Ovary (tissue), 9 donors: ENCODE results near the gene PCBP3. TPM values are rescaled to one million over a fixed set of nuclear protein-coding genes. Genes with fewer than 3 reads are reported as not detected.
A peak's percentile ranks its signal among the peaks of the same experiment; 100 is the strongest.
"Not testable (repeated sequence)": the region's sequence is repeated elsewhere in the genome, so short reads cannot be mapped to it uniquely, and the experiment has no call there.

Source experiments
- DNase-seq, 5 donors: peaks; one replicate each; pipeline ENCODE4 v3.0.0-alpha.2; 2019 to 2020
- H3K27ac ChIP-seq, 2 donors: fragments of 200-600 bp; one replicate each; pipeline versions ENCODE4 v1.5.1 to v1.8.0; 2019 to 2022
- H3K27me3 ChIP-seq: fragments of 200-600 bp; one replicate; pipeline ENCODE4 v1.8.0; 2022
- H3K36me3 ChIP-seq: fragments of 200-600 bp; sonication (generic); one replicate; pipeline ENCODE4 v1.5.1; 2019
- H3K4me1 ChIP-seq: one replicate; pipeline ENCODE4 v1.8.1; 2013; ENCODE audit warnings: mild to moderate bottlenecking, moderate library complexity; ENCODE audit not compliant: insufficient read depth
- H3K4me3 ChIP-seq: fragments of 200-600 bp; sonication (generic); one replicate; pipeline ENCODE4 v1.5.1; 2017
- H3K9me3 ChIP-seq, 2 donors: fragments of 200-600 bp in 1 of 2; sonication (generic) in 1 of 2; one replicate each; pipeline versions ENCODE4 v1.5.1 to v1.8.1; 2013 to 2019; ENCODE audit warnings: mild to moderate bottlenecking in 1 of 2, moderate library complexity in 1 of 2
- CTCF ChIP-seq, 3 donors: fragments of 450-650 bp in 2 of 3; fragments of 200-600 bp in 1 of 3; IDR thresholded peaks; one replicate each; pipeline versions ENCODE4 v1.5.1 to v1.8.0; 2016 to 2022; ENCODE audit warnings: antibody characterized with exemption in 3 of 3, mild to moderate bottlenecking in 1 of 3
- EP300 ChIP-seq: sonication (generic); formaldehyde crosslinking; IDR thresholded peaks from one replicate; pipeline ENCODE4 v1.6.1; 2017; ENCODE audit warnings: antibody characterized with exemption
- POLR2A ChIP-seq: fragments of 450-650 bp; IDR thresholded peaks from one replicate; pipeline ENCODE4 v1.6.1; 2017; ENCODE audit warnings: antibody characterized with exemption, mild to moderate bottlenecking, moderate library complexity
- WGBS, 3 donors: extraction: QIAGEN DNeasy Blood & Tissue Kit in 1 of 3; methylation state at CpG; one replicate each; pipeline versions ENCODE4 v1.1.5 to v1.1.7; 2013 to 2017; 5-methylcytosine and 5-hydroxymethylcytosine counted together
- intact Hi-C, 4 donors: fragments of 100-400 bp; cut with DNase I; formaldehyde crosslinking; loops; one replicate each; pipeline versions ENCODE4 v1.11.0 to v1.15.1; 2022 to 2023
- polyA plus RNA-seq, 2 donors: library from polyadenylated mRNA; stranded (reverse); fragments of 200-250 nt in 1 of 2; fragments of 350-450 nt in 1 of 2; fragmentation: Illumina TruSeq in 1 of 2; extraction: RNeasy Lipid Tissue Mini Kit (QIAGEN cat#74804) in 1 of 2; gene quantifications; one replicate each; pipeline ENCODE4 v1.2.3, GENCODE V29; 2013 to 2014
- total RNA-seq, 7 donors: library from RNA; depleted of rRNA in 2 of 7; stranded (reverse); fragments of >200 nt in 2 of 7; fragmentation: NEBNext Ultra II Directional in 3 of 7; extraction: Animal tissue kit (Norgen Biotek cat#: 25700) in 3 of 7; gene quantifications; one replicate each; pipeline versions ENCODE4 v1.1.0 to v1.2.4, GENCODE V29; 2016 to 2023
- donor health status: DM: no; HTN: no; CAD: no; lungs with moderate emphysema.
- donor health status: DM: no; HTN: no; CAD: no.
- donor health status: Bipolar disorder and iron deficiency.
- donor health status: DM: yes; HTN: yes; CAD: no.
- donor health status: DM: no; HTN: no; CAD: no.
- donor health status: DM: yes; HTN: yes; CAD: no.

PCBP3 gene
- total and polyA plus RNA-seq, 9 donors: 2.4 to 10.1 (median 5.4) TPM

- intact Hi-C loops: loop anchor here in 1 of 4 donors (10.0 kb wide), 1 partner anchor 79 kb away; no protein-coding TSS in a partner anchor
- no peaks in the 10 kb centered on the region for H3K9me3 ChIP-seq
- no peaks in the 10 kb centered on the region for H3K4me1 ChIP-seq
- TF ChIP-seq EP300 (no peak), CTCF (IDR thresholded peaks at IDR 0.05) (no peak), POLR2A (no peak)
- no peak overlapping the region for H3K27ac ChIP-seq
- 4 to 7% (median 5%) methylated on average over 48 to 56 of the region's 56 CpGs for WGBS, 3 donors
- H3K36me3 ChIP-seq: no peaks in the 10 kb centered on the region
- peak in 2 of 5 donors; percentile 39 to 52 for DNase-seq
- H3K4me3 ChIP-seq: peak overlapping the region; percentile 43
- H3K27me3 ChIP-seq: no peaks in the 10 kb centered on the region
These were observed 749 bp downstream of the PCBP3 start for GRCh38 chr21:45644041-45644906.

DNA sequence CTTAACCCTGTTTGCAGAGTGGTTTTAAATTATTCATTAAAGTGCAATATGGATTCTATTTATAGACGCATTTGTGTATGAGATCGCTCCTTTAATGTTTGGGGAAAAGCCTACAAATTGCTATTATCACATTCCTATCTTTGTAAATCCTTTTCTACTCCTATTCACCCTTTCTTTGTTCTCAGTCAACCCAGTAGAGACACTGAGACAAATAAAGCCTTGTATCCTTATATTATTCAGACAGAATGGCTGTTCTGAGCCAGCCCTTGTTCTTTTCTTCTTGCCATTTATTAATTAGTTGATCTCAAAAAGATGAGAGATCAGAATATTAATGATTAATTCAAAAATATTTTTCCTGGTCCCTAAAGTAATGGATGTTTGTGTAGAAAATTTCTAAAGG is 8.4 kb downstream of the PCBP3 start:
- H3K9me3 ChIP-seq: no peaks in the 10 kb centered on the region
- intact Hi-C loops: no loop called here
- WGBS, 3 donors: 77 to 87% (median 86%) methylated on average over 2 of the region's 2 CpGs
- no peaks in the 10 kb centered on the region for H3K4me1 ChIP-seq
- no peak for DNase-seq
- no peak overlapping the region for H3K4me3 ChIP-seq
- no peaks in the 10 kb centered on the region for H3K27me3 ChIP-seq
- no peaks in the 10 kb centered on the region for H3K36me3 ChIP-seq
- TF ChIP-seq CTCF (IDR thresholded peaks at IDR 0.05): no peak
- H3K27ac ChIP-seq: no peak overlapping the region

- TF ChIP-seq EP300 (no peak), POLR2A (no peak), CTCF (IDR thresholded peaks at IDR 0.05) (no peak)
These were observed 11.6 kb downstream of the PCBP3 start for GRCh38 chr21:45655124-45655523.

GRCh38 chr21:45656114-45656513 is 12.6 kb downstream of the PCBP3 start:
- intact Hi-C loops: loop anchor here in 1 of 4 donors (5.0 kb wide), 1 partner anchor 136 kb away; no protein-coding TSS in a partner anchor
- H3K27ac ChIP-seq, H3K27me3 ChIP-seq, H3K9me3 ChIP-seq, DNase-seq, H3K4me1 ChIP-seq, H3K36me3 ChIP-seq, H3K4me3 ChIP-seq: not testable (repeated sequence)
- WGBS, 3 donors: 72 to 90% (median 83%) methylated on average over 2 to 3 of the region's 3 CpGs

More at GRCh38 chr21:45655124-45655523, 11.6 kb downstream of the PCBP3 start:
- no peaks in the 10 kb centered on the region for H3K4me1 ChIP-seq
- WGBS, 3 donors: 35 to 47% (median 44%) methylated on average over 4 of the region's 4 CpGs
- no peaks in the 10 kb centered on the region for H3K9me3 ChIP-seq
- H3K27ac ChIP-seq: no peak overlapping the region
- H3K36me3 ChIP-seq: no peaks in the 10 kb centered on the region
- intact Hi-C loops: loop anchor here in 1 of 4 donors (5.0 kb wide), 1 partner anchor 137 kb away; no protein-coding TSS in a partner anchor
- DNase-seq: no peak
- H3K27me3 ChIP-seq: no peaks in the 10 kb centered on the region
- no peak overlapping the region for H3K4me3 ChIP-seq

- intact Hi-C loops: not testable (repeated sequence)
These were observed 18.5 kb downstream of the PCBP3 start for GRCh38 chr21:45661913-45662622.

DNA sequence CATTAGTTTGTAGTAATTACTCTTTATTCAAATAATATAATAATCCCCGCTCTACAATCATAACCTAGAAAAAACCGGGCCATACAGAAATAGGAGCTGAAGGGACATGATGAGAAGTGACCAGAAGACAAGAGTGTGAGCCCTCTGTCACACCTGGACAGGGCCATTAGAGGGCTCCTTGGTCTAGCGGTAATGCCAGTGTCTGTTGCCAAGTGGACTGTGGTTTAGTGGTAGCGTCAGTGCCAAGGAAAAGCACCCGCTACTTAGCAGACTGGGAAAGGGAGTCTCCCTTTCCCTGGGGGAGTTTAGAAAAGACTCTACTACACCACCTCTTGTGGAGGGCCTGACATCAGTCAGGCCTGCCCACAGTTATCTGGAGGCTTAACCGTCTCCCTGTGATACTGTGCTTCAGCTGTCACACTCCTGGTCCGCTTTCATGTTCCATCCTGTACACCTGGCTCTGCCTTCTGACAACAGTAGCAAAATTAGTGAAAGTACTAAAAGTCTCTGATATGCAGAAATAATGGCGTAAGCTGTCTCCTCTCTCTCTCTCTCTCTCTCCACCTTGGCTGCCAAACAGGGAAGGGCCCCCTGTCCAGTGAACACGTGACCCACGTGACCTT is 19.2 kb downstream of the PCBP3 start:
- H3K4me3 ChIP-seq, H3K27me3 ChIP-seq, intact Hi-C loops, H3K9me3 ChIP-seq, H3K4me1 ChIP-seq, DNase-seq, H3K36me3 ChIP-seq, H3K27ac ChIP-seq: not testable (repeated sequence)
- WGBS, 3 donors: 89 to 91% (median 90%) methylated on average over 10 of the region's 10 CpGs

More at GRCh38 chr21:45661913-45662622, 18.5 kb downstream of the PCBP3 start:
- not testable (repeated sequence) for H3K36me3 ChIP-seq, DNase-seq, H3K9me3 ChIP-seq, H3K4me1 ChIP-seq, H3K27ac ChIP-seq, H3K4me3 ChIP-seq, H3K27me3 ChIP-seq
- WGBS, 3 donors: 83 to 93% (median 84%) methylated on average over 4 of the region's 4 CpGs
